ENCODE results near the gene ZMYND11.

Gene ZMYND11

GRCh38 chr10:135132-135600 is at the start of gene ZMYND11:
Gene ZMYND11 (plus strand): TSS chr10:135455. CDS start chr10:180013, 44,558 bp downstream.
- peak in 1 of 2 donors; percentile 45 for DNase-seq (ENCODE audit: low read depth in 1 of 2, low spot score in 1 of 2)

GRCh38 chr10:86031-86430 is 49.2 kb upstream of the ZMYND11 start:
- DNase-seq (ENCODE audit: low read depth in 1 of 2, low spot score in 1 of 2), result no peak

GRCh38 chr10:87177-88080 is 47.8 kb upstream of the ZMYND11 start:
- no peak for DNase-seq (ENCODE audit: low read depth in 1 of 2, low spot score in 1 of 2)

DNA sequence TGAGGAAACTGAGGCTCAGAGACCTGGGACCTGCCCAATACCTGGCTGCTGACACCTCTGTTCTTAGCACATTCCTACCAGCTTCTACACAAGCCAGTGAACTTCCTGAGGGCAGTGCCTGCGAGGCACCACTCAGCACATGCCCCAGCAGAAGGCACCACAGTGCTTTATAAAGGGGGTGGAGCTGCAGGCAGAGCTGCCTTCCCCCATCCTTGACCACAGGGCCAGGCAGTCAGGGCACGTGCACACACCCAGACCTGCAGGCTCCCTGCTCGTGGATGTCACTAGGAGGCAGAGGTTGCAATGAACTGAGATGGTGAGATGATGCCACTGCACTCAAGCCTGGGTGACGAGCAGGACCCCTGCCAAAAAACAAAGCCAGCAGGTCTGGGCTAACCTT is 47.0 kb upstream of the ZMYND11 start:
- no peak for DNase-seq (ENCODE audit: low read depth in 1 of 2, low spot score in 1 of 2)

- no peak for DNase-seq (ENCODE audit: low read depth in 1 of 2, low spot score in 1 of 2)
These were observed 46.0 kb upstream of the ZMYND11 start for GRCh38 chr10:89248-89647.

GRCh38 chr10:90161-90560 is 45.1 kb upstream of the ZMYND11 start:
- DNase-seq (ENCODE audit: low read depth in 1 of 2, low spot score in 1 of 2), result no peak

DNA sequence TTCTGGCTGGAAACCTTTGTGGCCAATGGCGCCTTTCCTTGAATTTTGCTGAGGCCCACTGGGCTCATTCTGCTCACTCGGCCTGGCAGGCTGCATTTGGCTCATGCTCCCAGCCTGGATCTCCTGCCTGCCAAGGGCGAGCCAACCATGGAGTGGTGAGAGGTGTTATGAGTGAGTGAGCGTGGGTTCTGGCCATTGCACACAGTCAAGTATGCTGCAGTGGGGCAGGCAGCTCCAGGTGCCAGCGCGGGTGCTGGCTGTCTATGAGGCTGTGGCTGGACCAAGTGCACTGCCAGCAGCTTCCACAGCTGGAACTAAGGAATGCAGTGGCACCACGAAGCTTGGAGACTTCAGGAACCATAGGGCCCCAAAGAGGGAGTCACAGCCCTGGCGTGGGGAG is 43.9 kb upstream of the ZMYND11 start:
- no peak for DNase-seq (ENCODE audit: low read depth in 1 of 2, low spot score in 1 of 2)

- DNase-seq (ENCODE audit: low read depth in 1 of 2, low spot score in 1 of 2), result no peak
These were observed 43.1 kb upstream of the ZMYND11 start for GRCh38 chr10:92153-92552.

- DNase-seq (ENCODE audit: low read depth in 1 of 2, low spot score in 1 of 2), result no peak
These were observed 42.4 kb upstream of the ZMYND11 start for GRCh38 chr10:92846-93245.

DNA sequence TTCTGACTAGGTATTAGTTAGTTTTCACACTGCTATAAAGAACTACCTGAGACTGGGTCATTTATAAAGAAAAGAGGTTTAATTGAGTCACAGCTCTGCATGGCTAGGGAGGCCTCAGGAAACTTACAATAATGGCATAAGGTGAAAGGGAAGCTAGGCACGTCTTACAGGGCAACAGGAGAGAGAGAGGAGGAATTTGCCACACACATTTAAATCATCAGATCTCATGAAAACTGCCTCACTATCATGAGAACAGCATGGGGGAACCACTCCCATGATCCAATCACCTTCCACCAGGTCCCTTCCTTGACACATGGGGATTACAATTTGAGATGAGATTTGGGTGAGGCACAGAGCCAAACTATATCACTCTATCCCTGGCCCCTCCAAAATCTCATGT is 40.6 kb upstream of the ZMYND11 start:
- no peak for DNase-seq (ENCODE audit: low read depth in 1 of 2, low spot score in 1 of 2)

DNA sequence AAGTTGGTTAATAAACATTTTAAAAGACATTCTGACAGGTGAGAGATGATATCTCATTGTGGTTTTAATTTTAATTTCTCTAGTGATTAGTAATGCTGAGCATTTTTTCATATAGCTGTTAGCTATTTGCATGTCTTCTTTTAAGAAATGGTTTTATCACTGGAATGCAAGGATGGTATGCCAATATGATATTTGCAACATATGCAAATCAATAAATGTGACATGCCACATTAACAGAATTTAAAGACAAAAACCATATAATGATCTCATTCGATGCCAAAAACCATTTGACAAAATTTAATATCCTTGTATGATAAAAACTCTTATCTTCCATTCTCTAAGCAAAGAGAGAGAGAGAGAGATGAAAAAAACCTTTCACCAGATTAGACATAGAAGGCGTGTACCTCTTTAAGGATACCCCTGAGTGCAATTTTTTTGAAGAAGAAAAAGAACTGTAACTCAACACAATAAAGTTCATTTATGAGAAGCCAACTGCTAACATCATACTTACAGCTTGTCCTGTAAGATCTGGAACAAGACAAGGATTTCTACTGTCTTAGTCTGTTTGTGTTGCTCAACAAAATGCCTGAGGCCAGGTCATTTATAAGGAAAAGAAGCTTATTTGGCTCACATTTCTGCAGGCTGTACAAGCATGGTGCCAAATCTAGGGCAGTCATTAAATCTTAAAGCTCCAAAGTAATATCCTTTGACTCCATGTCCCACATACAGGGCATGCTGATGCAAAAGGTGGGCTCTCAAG is 39.7 kb upstream of the ZMYND11 start:
- DNase-seq (ENCODE audit: low read depth in 1 of 2, low spot score in 1 of 2), result no peak

GRCh38 chr10:96466-96865 is 38.8 kb upstream of the ZMYND11 start:
- DNase-seq (ENCODE audit: low read depth in 1 of 2, low spot score in 1 of 2), result no peak

- DNase-seq (ENCODE audit: low read depth in 1 of 2, low spot score in 1 of 2), result no peak
These were observed 30.8 kb upstream of the ZMYND11 start for GRCh38 chr10:104416-104815.

DNA sequence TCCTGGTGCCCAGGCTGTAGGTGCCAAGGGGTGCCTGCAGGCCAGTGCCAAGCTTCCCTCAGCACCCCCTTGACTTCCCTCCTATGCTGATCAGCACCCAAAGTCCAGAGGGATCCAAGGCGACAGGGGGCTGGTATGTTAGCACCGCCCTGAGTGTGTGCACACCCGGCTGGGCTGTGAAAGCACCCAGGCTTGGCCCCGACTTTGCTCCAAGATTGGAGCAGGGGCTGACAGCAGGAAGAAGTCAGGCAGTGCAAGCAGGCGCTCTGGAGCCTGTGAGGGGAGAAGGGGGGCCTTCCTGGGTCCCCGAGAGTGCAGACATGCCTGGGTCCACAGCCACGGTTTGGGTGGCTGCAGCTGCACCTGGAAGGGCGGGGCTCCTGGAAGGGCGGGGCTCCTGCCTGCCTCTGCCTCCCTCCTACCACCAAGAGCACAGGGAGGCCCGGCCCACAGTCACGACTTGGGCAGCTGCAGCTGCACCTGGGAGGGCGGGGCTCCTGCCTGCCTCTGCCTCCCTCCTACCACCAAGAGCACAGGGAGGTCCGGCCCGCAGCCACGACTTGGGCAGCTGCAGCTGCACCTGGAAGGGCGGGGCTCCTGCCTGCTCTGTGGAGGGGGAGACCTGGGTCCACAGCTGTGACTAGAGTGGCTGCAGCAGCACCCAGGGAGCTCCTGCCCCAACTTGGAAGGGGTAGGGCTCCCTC is 30.2 kb upstream of the ZMYND11 start:
- DNase-seq (ENCODE audit: low read depth in 1 of 2, low spot score in 1 of 2), result no peak

GRCh38 chr10:105806-106205 is 29.4 kb upstream of the ZMYND11 start:
- no peak for DNase-seq (ENCODE audit: low read depth in 1 of 2, low spot score in 1 of 2)

DNA sequence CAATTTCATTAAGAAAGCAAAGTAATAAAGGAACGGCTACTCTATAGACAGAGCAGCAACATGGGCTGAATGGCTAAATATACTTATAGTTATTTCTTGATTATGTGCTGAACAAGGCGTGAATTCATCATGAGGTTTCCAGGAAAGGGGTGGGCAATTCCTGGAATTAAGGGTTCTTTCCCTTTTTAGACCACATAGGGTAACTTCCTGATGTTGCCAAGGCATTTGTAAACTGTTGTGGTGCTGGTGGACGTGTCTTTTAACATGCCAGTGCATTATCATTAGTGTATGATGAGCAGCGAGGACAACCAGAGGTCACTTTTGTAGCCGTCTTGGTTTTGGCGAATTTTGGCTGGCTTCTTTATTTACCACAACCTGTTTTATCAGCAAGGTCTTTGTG is 28.5 kb upstream of the ZMYND11 start:
- no peak for DNase-seq (ENCODE audit: low read depth in 1 of 2, low spot score in 1 of 2)

GRCh38 chr10:112246-112645 is 23.0 kb upstream of the ZMYND11 start:
- DNase-seq (ENCODE audit: low read depth in 1 of 2, low spot score in 1 of 2), result no peak

- no peak for DNase-seq (ENCODE audit: low read depth in 1 of 2, low spot score in 1 of 2)
These were observed 10.4 kb upstream of the ZMYND11 start for GRCh38 chr10:124874-125273.

DNA sequence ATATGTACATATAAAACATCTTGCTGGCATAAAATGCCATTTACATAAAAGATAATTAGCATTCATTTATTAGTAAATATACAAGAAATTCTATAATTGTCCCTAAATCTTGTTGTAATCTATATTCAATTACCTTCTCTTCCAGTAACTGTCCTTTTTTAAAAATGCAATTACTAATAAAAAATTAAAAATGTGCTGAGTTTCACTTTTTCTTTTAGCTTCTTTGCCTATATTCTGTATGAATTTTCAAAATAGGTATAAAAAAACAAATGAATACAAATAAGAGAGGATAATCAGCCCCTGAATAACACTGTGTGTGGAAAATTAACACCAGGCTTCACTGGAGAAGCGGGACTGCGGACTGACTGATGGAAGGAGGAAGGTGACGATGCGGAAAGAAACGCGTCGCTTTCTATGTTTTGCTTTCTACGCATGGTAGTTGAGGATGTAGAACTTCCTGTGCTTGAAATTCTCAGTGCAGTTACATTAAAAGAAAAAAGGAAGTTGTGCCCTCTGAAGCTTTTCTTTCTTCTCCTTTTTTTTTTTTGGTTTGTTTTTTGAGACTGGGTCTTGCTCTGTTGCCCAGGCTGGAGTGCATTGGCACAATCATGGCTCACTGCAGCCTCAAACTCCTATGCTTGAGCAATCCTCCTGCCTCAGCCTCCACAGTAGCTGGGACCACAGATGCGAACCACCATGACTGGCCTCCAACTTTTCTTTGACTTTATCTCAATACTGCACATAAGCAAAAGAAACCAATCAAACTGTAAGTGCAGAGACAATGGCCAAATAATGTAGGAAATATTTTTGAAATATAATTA is 7.4 kb upstream of the ZMYND11 start:
- no peak for DNase-seq (ENCODE audit: low read depth in 1 of 2, low spot score in 1 of 2)

DNA sequence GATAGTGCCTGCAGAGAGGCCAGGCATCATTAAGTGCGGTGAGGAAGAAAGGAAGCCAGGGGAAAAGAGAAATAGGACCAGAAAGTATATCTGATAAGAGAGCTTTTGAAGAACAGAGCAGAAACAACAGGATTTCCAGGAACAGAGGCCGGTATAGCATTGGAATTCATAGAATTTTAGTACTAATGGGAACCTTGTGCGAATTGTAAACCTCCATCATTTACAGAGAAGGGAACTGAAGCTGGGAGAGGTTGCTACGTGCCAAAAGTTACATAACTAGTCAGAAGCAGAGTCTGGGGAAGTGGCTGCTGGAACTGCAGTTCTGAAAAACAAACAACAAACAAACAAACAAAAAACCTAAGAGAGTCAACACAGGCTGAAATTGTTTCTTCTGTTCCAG is 5.4 kb upstream of the ZMYND11 start:
- no peak for DNase-seq (ENCODE audit: low read depth in 1 of 2, low spot score in 1 of 2)

Data from activated CD4-positive, alpha-beta T cell treated with anti-CD3 and anti-CD28 coated beads, Interleukin-2, amount 50 U/mL, for 24 hours (primary cell).